T47D (cell line): ENCODE results near the gene SAMD9.
"Not testable (repeated sequence)": the region's sequence is repeated elsewhere in the genome, so short reads cannot be mapped to it uniquely, and the experiment has no call there.

ENCODE experiments used
- DNase-seq, 2 experiments: peaks; one replicate each; pipeline versions ENCODE4 v3.0.0 to v3.0.0-alpha.2; 2011 to 2012; ENCODE audit warnings: low read depth in 1 of 2, low spot score in 1 of 2
- JUND ChIP-seq: IDR thresholded peaks from 2 replicates; pipeline ENCODE4 v1.6.1; 2012; ENCODE audit warnings: low read depth
- in situ Hi-C: cut with HindIII; loops from 2 replicates; pipeline ENCODE4 v1.10.0; 2016; ENCODE audit warnings: low sequenced_read_pairs, low pct_unique_long_range_greater_than_20kb

Gene SAMD9

GRCh38 chr7:93145354-93145753 is 27.6 kb upstream of the SAMD9 start:
- DNase-seq = no peak
- in situ Hi-C loops = no loop called here
- TF ChIP-seq JUND = no peak

- in situ Hi-C loops = no loop called here
- TF ChIP-seq JUND = no peak
- DNase-seq = no peak
These were observed 24.3 kb upstream of the SAMD9 start for GRCh38 chr7:93142127-93142526.

- in situ Hi-C loops = no loop called here
- no peak for DNase-seq
- TF ChIP-seq JUND = no peak
These were observed 22.9 kb upstream of the SAMD9 start for GRCh38 chr7:93140582-93141191.

- no peak for TF ChIP-seq JUND
- DNase-seq = no peak
- in situ Hi-C loops = no loop called here
These were observed 20.8 kb upstream of the SAMD9 start for GRCh38 chr7:93138576-93138975.

GRCh38 chr7:93133005-93133404 is 15.2 kb upstream of the SAMD9 start:
- in situ Hi-C loops = no loop called here
- no peak for DNase-seq
- no peak for TF ChIP-seq JUND

GRCh38 chr7:93132216-93132615 is 14.4 kb upstream of the SAMD9 start:
- no peak for DNase-seq

GRCh38 chr7:93126954-93127353 is 9.2 kb upstream of the SAMD9 start:
- in situ Hi-C loops, DNase-seq: not testable (repeated sequence)

More at GRCh38 chr7:93132216-93132615, 14.4 kb upstream of the SAMD9 start:
- in situ Hi-C loops = no loop called here
- TF ChIP-seq JUND = no peak

- in situ Hi-C loops, DNase-seq: not testable (repeated sequence)
These were observed 5.8 kb upstream of the SAMD9 start for GRCh38 chr7:93123532-93123931.

GRCh38 chr7:93120592-93121549 is 3.1 kb upstream of the SAMD9 start:
- TF ChIP-seq JUND = no peak
- in situ Hi-C loops = no loop called here
- DNase-seq = no peak

- no peak for TF ChIP-seq JUND
- DNase-seq = peak in 1 of 2 experiments; percentile 45
- in situ Hi-C loops = no loop called here
These were observed 1.6 kb upstream of the SAMD9 start for GRCh38 chr7:93119191-93119905.

- in situ Hi-C loops = no loop called here
- no peak for TF ChIP-seq JUND
- DNase-seq = no peak
These were observed 452 bp downstream of the SAMD9 start for GRCh38 chr7:93117327-93117726.

GRCh38 chr7:93115796-93116195 is 2.0 kb downstream of the SAMD9 start:
- in situ Hi-C loops = no loop called here
- no peak for TF ChIP-seq JUND
- DNase-seq = no peak

- DNase-seq = no peak
- in situ Hi-C loops = no loop called here
- TF ChIP-seq JUND = no peak
These were observed 9.8 kb downstream of the SAMD9 start for GRCh38 chr7:93108003-93108402.
